ENCODE data around the gene DAAM1. TPM values are rescaled to one million over a fixed set of nuclear protein-coding genes. Genes with fewer than 3 reads are reported as not detected.
A peak's percentile ranks its signal among the peaks of the same experiment; 100 is the strongest.

The DAAM1 gene
- total and polyA plus RNA-seq, 10 donors: 8.3 to 76.1 (median 35.2) TPM

DNA sequence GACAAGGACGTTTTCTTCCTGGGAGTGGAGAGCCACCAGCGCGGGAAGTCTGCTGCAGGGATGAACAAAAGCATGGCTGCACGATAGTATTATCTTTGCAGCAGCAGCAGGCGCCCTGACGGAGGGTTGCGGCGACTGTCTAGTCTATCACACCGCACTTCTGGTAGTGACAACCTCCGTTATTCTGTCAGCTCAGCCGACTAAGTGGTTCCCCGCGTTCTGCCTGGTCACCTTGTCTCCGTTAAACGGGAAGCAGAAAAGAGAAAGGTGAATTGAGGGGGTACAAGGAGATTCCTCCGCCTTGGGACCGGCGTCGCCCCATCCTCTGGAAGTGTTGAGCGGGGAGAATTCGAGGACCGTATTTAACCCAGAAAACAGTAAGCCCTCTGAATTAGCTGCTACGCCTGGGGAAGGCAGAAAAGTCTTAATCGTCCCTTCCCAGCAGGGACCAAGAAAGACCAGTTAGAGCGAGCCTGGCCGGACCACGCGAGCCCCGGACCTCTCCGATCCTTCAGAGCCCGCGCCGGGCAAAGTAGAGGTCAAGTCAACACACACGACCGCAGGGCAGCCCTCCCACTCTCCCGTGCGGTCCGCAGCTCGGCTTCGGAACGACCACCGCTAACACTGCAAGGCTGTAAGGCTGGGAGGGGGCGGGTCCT is 536 bp upstream of the DAAM1 start:
- peak; percentile 88 for DNase-seq
- peak overlapping the region; percentile 72 to 93 (median 80) for H3K4me3 ChIP-seq
- H3K9me3 ChIP-seq: no peaks in the 10 kb centered on the region
- peaks cover 5 to 30% (median 21%) of the 10 kb centered on the region in 6 donors for H3K4me1 ChIP-seq
- TF ChIP-seq, protein P1, sequence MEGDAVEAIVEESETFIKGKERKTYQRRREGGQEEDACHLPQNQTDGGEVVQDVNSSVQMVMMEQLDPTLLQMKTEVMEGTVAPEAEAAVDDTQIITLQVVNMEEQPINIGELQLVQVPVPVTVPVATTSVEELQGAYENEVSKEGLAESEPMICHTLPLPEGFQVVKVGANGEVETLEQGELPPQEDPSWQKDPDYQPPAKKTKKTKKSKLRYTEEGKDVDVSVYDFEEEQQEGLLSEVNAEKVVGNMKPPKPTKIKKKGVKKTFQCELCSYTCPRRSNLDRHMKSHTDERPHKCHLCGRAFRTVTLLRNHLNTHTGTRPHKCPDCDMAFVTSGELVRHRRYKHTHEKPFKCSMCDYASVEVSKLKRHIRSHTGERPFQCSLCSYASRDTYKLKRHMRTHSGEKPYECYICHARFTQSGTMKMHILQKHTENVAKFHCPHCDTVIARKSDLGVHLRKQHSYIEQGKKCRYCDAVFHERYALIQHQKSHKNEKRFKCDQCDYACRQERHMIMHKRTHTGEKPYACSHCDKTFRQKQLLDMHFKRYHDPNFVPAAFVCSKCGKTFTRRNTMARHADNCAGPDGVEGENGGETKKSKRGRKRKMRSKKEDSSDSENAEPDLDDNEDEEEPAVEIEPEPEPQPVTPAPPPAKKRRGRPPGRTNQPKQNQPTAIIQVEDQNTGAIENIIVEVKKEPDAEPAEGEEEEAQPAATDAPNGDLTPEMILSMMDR (IDR thresholded peaks at IDR 0.05 in 8 of 11, conservative IDR thresholded peaks at IDR 0.05 in 3 of 11): no peak
- TF ChIP-seq POLR2AphosphoS5 (IDR thresholded peaks at IDR 0.05) (no peak), POLR2A (IDR thresholded peaks at IDR 0.05) (no peak)
- H3K27me3 ChIP-seq (replicated peaks in 1 of 7): peaks cover 0 to 6% (median 0%) of the 10 kb centered on the region in 7 donors
- 1% methylated on average over 38 to 43 of the region's 43 CpGs for WGBS, 5 donors
- H3K36me3 ChIP-seq: no peaks in the 10 kb centered on the region
- H3K27ac ChIP-seq: peak overlapping the region; percentile 86 to 97 (median 96)
- intact Hi-C loops (cut with DNase I; ENCODE audit: low total_unique reads): no loop called here

GRCh38 chr14:59189091-59189785 is 771 bp downstream of the DAAM1 start:
- Histone ChIP-seq H3K27ac (peak overlapping the region; percentile 93 to 97 (median 96)), H3K4me3 (peak overlapping the region; percentile 72 to 93 (median 80)), H3K36me3 (no peaks in the 10 kb centered on the region), H3K9me3 (no peaks in the 10 kb centered on the region), H3K4me1 (peaks cover 5 to 39% (median 21%) of the 10 kb centered on the region in 6 donors), H3K27me3 (replicated peaks in 1 of 7) (peaks cover 0 to 6% (median 0%) of the 10 kb centered on the region in 7 donors)
- WGBS, 5 donors: 0 to 1% (median 0%) methylated on average over 42 to 51 of the region's 51 CpGs
- intact Hi-C loops (cut with DNase I; ENCODE audit: low total_unique reads): no loop called here
- DNase-seq: peak; percentile 94
- TF ChIP-seq, protein P1 (IDR thresholded peaks at IDR 0.05 in 8 of 11, conservative IDR thresholded peaks at IDR 0.05 in 3 of 11): peak in 1 of 11 experiments; percentile 10
- TF ChIP-seq POLR2AphosphoS5 (IDR thresholded peaks at IDR 0.05): no peak

DNA sequence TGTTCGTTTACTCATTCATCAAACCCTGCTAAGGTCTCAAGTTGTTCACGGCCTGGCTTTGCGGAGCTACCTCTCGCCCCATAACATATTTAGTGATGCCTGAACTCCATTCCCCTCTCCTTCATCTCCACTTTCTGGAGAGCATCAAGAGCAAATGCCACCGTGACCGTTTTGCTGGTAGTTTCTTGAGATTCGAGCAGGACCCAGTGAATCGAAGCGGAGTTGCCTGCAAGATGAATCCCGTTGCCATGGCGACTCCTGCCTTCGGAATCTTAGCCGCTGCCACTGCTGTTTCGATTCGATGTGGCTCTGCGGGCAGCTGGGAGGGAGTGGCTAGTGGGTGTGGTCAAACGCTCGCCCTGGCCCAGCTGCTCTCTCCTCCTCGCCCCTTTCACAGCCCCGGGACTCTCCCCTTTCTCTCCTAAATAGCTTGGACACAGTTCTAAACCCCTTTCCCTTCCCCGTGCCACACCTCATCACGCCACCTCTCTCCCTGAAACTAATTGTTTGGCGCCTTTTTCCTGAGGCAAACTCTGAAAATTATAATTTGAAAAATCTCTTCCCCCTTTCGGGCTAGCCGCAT is 1.4 kb downstream of the DAAM1 start:
- H3K27ac ChIP-seq: peak overlapping the region; percentile 93 to 97 (median 96)
- peak overlapping the region; percentile 72 to 93 (median 80) for H3K4me3 ChIP-seq
- TF ChIP-seq, protein P1 (IDR thresholded peaks at IDR 0.05 in 8 of 11, conservative IDR thresholded peaks at IDR 0.05 in 3 of 11): no peak
- no peak for TF ChIP-seq POLR2A (IDR thresholded peaks at IDR 0.05)
- peak in 2 of 3 donors; percentile 15 to 73 for TF ChIP-seq POLR2AphosphoS5 (IDR thresholded peaks at IDR 0.05)
- WGBS, 5 donors: 2 to 4% (median 2%) methylated on average over 25 of the region's 25 CpGs
- no peaks in the 10 kb centered on the region for H3K9me3 ChIP-seq
- peak; percentile 89 for DNase-seq
- peaks cover 0 to 6% (median 0%) of the 10 kb centered on the region in 7 donors for H3K27me3 ChIP-seq (replicated peaks in 1 of 7)
- intact Hi-C loops (cut with DNase I; ENCODE audit: low total_unique reads): no loop called here
- H3K36me3 ChIP-seq: no peaks in the 10 kb centered on the region
- H3K4me1 ChIP-seq: peaks cover 5 to 42% (median 21%) of the 10 kb centered on the region in 6 donors

Data from spleen (tissue), 11 donors.